IPS-20b (cell line): ENCODE results near the gene RNFT2.
A peak's percentile ranks its signal among the peaks of the same experiment; 100 is the strongest.
"Not testable (repeated sequence)": the region's sequence is repeated elsewhere in the genome, so short reads cannot be mapped to it uniquely, and the experiment has no call there.

Experiments used
- H3K27ac ChIP-seq: one replicate; pipeline ENCODE4 v1.5.1; 2013; ENCODE audit warnings: low read length
- H3K27me3 ChIP-seq: 2 replicates; pipeline ENCODE4 v1.6.1; 2013; ENCODE audit warnings: mild to moderate bottlenecking, low read length, inconsistent platforms; ENCODE audit not compliant: insufficient read depth
- H3K36me3 ChIP-seq: 2 replicates; pipeline ENCODE4 v1.6.1; 2013; ENCODE audit warnings: low read depth, mild to moderate bottlenecking, inconsistent platforms, low read length, moderate library complexity; ENCODE audit not compliant: insufficient read depth
- H3K4me1 ChIP-seq: 2 replicates; pipeline ENCODE4 v1.6.1; 2013; ENCODE audit warnings: mild to moderate bottlenecking, control low read depth, inconsistent platforms, low read length, moderate library complexity; ENCODE audit not compliant: insufficient read depth
- H3K4me3 ChIP-seq: 2 replicates; pipeline ENCODE4 v1.5.1; 2013; ENCODE audit warnings: mild to moderate bottlenecking, low read length, inconsistent platforms
- H3K9ac ChIP-seq: 2 replicates; pipeline ENCODE4 v1.6.1; 2013; ENCODE audit warnings: low read depth, mild to moderate bottlenecking, inconsistent platforms, low read length, moderate library complexity
- H3K9me3 ChIP-seq: 2 replicates; pipeline ENCODE4 v1.6.1; 2013; ENCODE audit warnings: mild to moderate bottlenecking, low read depth, low read length, inconsistent platforms; ENCODE audit not compliant: insufficient read depth

Gene RNFT2

GRCh38 chr12:116754097-116754496 is 16.0 kb downstream of the RNFT2 start:
- H3K9me3 ChIP-seq, H3K4me1 ChIP-seq, H3K27me3 ChIP-seq, H3K4me3 ChIP-seq, H3K9ac ChIP-seq, H3K27ac ChIP-seq: not testable (repeated sequence)
- peaks cover 22% of the 10 kb centered on the region for H3K36me3 ChIP-seq

- H3K4me1 ChIP-seq: not testable (repeated sequence)
- H3K36me3 ChIP-seq: peaks cover 22% of the 10 kb centered on the region
These were observed 16.7 kb downstream of the RNFT2 start for GRCh38 chr12:116754783-116755182.

GRCh38 chr12:116759783-116760621 is 21.9 kb downstream of the RNFT2 start:
- no peaks in the 10 kb centered on the region for H3K4me1 ChIP-seq
- no peaks in the 10 kb centered on the region for H3K9me3 ChIP-seq
- H3K36me3 ChIP-seq: peaks cover 21% of the 10 kb centered on the region; the same call in 1 of the 2 replicates
- peak overlapping the region; percentile 20; the same call in 1 of the 2 replicates for H3K9ac ChIP-seq
- H3K27me3 ChIP-seq: no peaks in the 10 kb centered on the region
- H3K27ac ChIP-seq: no peak overlapping the region
- 0 out of 2 replicates have a peak overlapping the region, but pooled peaks have one; percentile 30 for H3K4me3 ChIP-seq

More at GRCh38 chr12:116754783-116755182, 16.7 kb downstream of the RNFT2 start:
- H3K27me3 ChIP-seq, H3K9ac ChIP-seq, H3K9me3 ChIP-seq, H3K4me3 ChIP-seq, H3K27ac ChIP-seq: not testable (repeated sequence)

GRCh38 chr12:116760622-116761020 is 22.5 kb downstream of the RNFT2 start:
- Histone ChIP-seq H3K27ac (no peak overlapping the region), H3K9me3 (no peaks in the 10 kb centered on the region), H3K9ac (no peak overlapping the region), H3K27me3 (no peaks in the 10 kb centered on the region), H3K4me1 (no peaks in the 10 kb centered on the region), H3K36me3 (peaks cover 21% of the 10 kb centered on the region; the same call in 1 of the 2 replicates), H3K4me3 (no peak overlapping the region)

GRCh38 chr12:116761499-116761898 is 23.4 kb downstream of the RNFT2 start:
- Histone ChIP-seq H3K4me1 (no peaks in the 10 kb centered on the region), H3K9me3 (no peaks in the 10 kb centered on the region), H3K27me3 (no peaks in the 10 kb centered on the region), H3K9ac (no peak overlapping the region), H3K36me3 (peaks cover 24% of the 10 kb centered on the region), H3K4me3 (no peak overlapping the region), H3K27ac (no peak overlapping the region)

- H3K4me1 ChIP-seq: no peaks in the 10 kb centered on the region
- no peaks in the 10 kb centered on the region for H3K27me3 ChIP-seq
- no peak overlapping the region for H3K27ac ChIP-seq
- no peak overlapping the region for H3K4me3 ChIP-seq
- H3K9me3 ChIP-seq: no peaks in the 10 kb centered on the region
- H3K9ac ChIP-seq: no peak overlapping the region
- H3K36me3 ChIP-seq: peaks cover 39% of the 10 kb centered on the region
These were observed 27.2 kb downstream of the RNFT2 start for GRCh38 chr12:116765271-116765670.

GRCh38 chr12:116766285-116766684 is 28.2 kb downstream of the RNFT2 start:
- Histone ChIP-seq H3K9ac (no peak overlapping the region), H3K4me1 (no peaks in the 10 kb centered on the region), H3K36me3 (peaks cover 36% of the 10 kb centered on the region), H3K27ac (no peak overlapping the region), H3K9me3 (no peaks in the 10 kb centered on the region), H3K27me3 (no peaks in the 10 kb centered on the region), H3K4me3 (no peak overlapping the region)

GRCh38 chr12:116766746-116767145 is 28.6 kb downstream of the RNFT2 start:
- Histone ChIP-seq H3K36me3 (peaks cover 35% of the 10 kb centered on the region), H3K9ac (no peak overlapping the region)

GRCh38 chr12:116771651-116772050 is 33.5 kb downstream of the RNFT2 start:
- Histone ChIP-seq H3K9me3 (no peaks in the 10 kb centered on the region), H3K27me3 (no peaks in the 10 kb centered on the region), H3K4me1 (no peaks in the 10 kb centered on the region), H3K27ac (no peak overlapping the region), H3K9ac (no peak overlapping the region), H3K4me3 (no peak overlapping the region), H3K36me3 (peaks cover 41% of the 10 kb centered on the region)

More at GRCh38 chr12:116766746-116767145, 28.6 kb downstream of the RNFT2 start:
- no peaks in the 10 kb centered on the region for H3K27me3 ChIP-seq
- no peak overlapping the region for H3K4me3 ChIP-seq
- no peaks in the 10 kb centered on the region for H3K4me1 ChIP-seq
- no peak overlapping the region for H3K27ac ChIP-seq
- no peaks in the 10 kb centered on the region for H3K9me3 ChIP-seq

- Histone ChIP-seq H3K4me1 (no peaks in the 10 kb centered on the region), H3K27me3 (no peaks in the 10 kb centered on the region), H3K36me3 (peaks cover 32% of the 10 kb centered on the region; the same call in 1 of the 2 replicates), H3K27ac (no peak overlapping the region), H3K9ac (no peak overlapping the region), H3K9me3 (no peaks in the 10 kb centered on the region), H3K4me3 (no peak overlapping the region)
These were observed 35.2 kb downstream of the RNFT2 start for GRCh38 chr12:116773276-116773731.

- H3K4me1 ChIP-seq: no peaks in the 10 kb centered on the region
- H3K9me3 ChIP-seq: no peaks in the 10 kb centered on the region
- H3K9ac ChIP-seq: no peak overlapping the region
- H3K36me3 ChIP-seq: peaks cover 32% of the 10 kb centered on the region; the same call in 1 of the 2 replicates
- no peaks in the 10 kb centered on the region for H3K27me3 ChIP-seq
- no peak overlapping the region for H3K4me3 ChIP-seq
- H3K27ac ChIP-seq: no peak overlapping the region
These were observed 35.9 kb downstream of the RNFT2 start for GRCh38 chr12:116774020-116774419.

GRCh38 chr12:116777245-116777644 is 39.1 kb downstream of the RNFT2 start:
- H3K4me3 ChIP-seq: no peak overlapping the region
- no peaks in the 10 kb centered on the region for H3K9me3 ChIP-seq
- H3K27ac ChIP-seq: no peak overlapping the region
- no peaks in the 10 kb centered on the region for H3K27me3 ChIP-seq
- no peaks in the 10 kb centered on the region for H3K4me1 ChIP-seq
- H3K36me3 ChIP-seq: peaks cover 43% of the 10 kb centered on the region
- H3K9ac ChIP-seq: no peak overlapping the region
